ENCODE results near the gene KIF26B. TPM values are rescaled to one million over a fixed set of nuclear protein-coding genes. Genes with fewer than 3 reads are reported as not detected.

Gene KIF26B
- total and polyA plus RNA-seq, 2 of the 4 experiments (the other 2 are of a cell fraction): 0.53 to 0.54 TPM

GRCh38 chr1:245609354-245610150, 454.8 kb downstream of the KIF26B start:
- BruUV-seq (replicated peaks): no TSS peak
- POLR2A ChIA-PET (ENCODE audit: unreplicated experiment): no interaction called here
- no peak for TF ChIP-seq CEBPB (IDR thresholded peaks at IDR 0.05; ENCODE audit: low read depth, low read length)
- TF ChIP-seq SMC3 (IDR thresholded peaks at IDR 0.05; ENCODE audit: low read depth, low read length): no peak
- no peak for TF ChIP-seq CHD1 (IDR thresholded peaks at IDR 0.05; ENCODE audit: low read depth, low read length)
- TF ChIP-seq FOS (IDR thresholded peaks at IDR 0.05; ENCODE audit: low read depth, low read length): no peak
- TF ChIP-seq RCOR1 (IDR thresholded peaks at IDR 0.05; ENCODE audit: insufficient replicate concordance, low read length): no peak
- TF ChIP-seq ELK1 (IDR thresholded peaks at IDR 0.05; ENCODE audit: borderline replicate concordance, low read depth, low read length): no peak
- no peak for TF ChIP-seq RFX5 (IDR thresholded peaks at IDR 0.05; ENCODE audit: low read depth, low read length)
- no peak for TF ChIP-seq CTCF (conservative IDR thresholded peaks at IDR 0.05; ENCODE audit: low read depth, low read length)
- no peak for TF ChIP-seq BHLHE40 (IDR thresholded peaks at IDR 0.05; ENCODE audit: low read depth, low read length)
- no peak for TF ChIP-seq RAD21 (IDR thresholded peaks at IDR 0.05; ENCODE audit: low read length)
- TF ChIP-seq MAZ (IDR thresholded peaks at IDR 0.05; ENCODE audit: borderline replicate concordance, low read depth, low read length): no peak
- no peak for TF ChIP-seq MXI1 (IDR thresholded peaks at IDR 0.05; ENCODE audit: borderline replicate concordance, low read depth, low read length)
- no peak for TF ChIP-seq MAFK (IDR thresholded peaks at IDR 0.05; ENCODE audit: low read depth, low read length)
- no peak for TF ChIP-seq POLR2A (IDR thresholded peaks at IDR 0.05; ENCODE audit: low read depth, low read length)
- no peak for TF ChIP-seq USF2 (IDR thresholded peaks at IDR 0.05; ENCODE audit: low read depth, low read length)

More at GRCh38 chr1:245609354-245610150, 454.8 kb downstream of the KIF26B start:
- Histone ChIP-seq H4K20me1 (ENCODE audit: insufficient read depth, low read length) (no peaks in the 10 kb centered on the region), H2AK9ac (replicated peaks; ENCODE audit: low read depth, low read length, poor library complexity) (no peak overlapping the region), H4K8ac (ENCODE audit: low read depth in 2 of 2, low read length in 2 of 2) (no peak overlapping the region), H3K9me3 (ENCODE audit: control insufficient read depth, insufficient read depth, low read length) (no peaks in the 10 kb centered on the region), H4K5ac (ENCODE audit: low read depth, low read length) (no peak overlapping the region), H3K18ac (ENCODE audit: low read depth, low read length) (no peak overlapping the region), H3K14ac (replicated peaks; ENCODE audit: low read depth, low read length) (no peak overlapping the region), H3K4me2 (ENCODE audit: low read depth, low read length) (no peak overlapping the region), H3K4me3 (ENCODE audit: insufficient read depth, low read depth, low read length) (no peak overlapping the region), H2BK120ac (ENCODE audit: low read depth, low read length) (no peak overlapping the region), H2AFZ (replicated peaks; ENCODE audit: low read length, poor library complexity) (no peak overlapping the region), H3K27ac (ENCODE audit: insufficient read depth, low read length) (no peak overlapping the region), H4K91ac (ENCODE audit: insufficient read depth, low read depth, low read length) (no peak overlapping the region), H3K23ac (ENCODE audit: low read depth, low read length) (no peak overlapping the region), H3K79me1 (ENCODE audit: low read depth in 1 of 2, low read length in 2 of 2) (no peaks in the 10 kb centered on the region), H3K36me3 (ENCODE audit: control insufficient read depth, insufficient read depth, low read length) (peaks cover 12% of the 10 kb centered on the region; the same call in 1 of the 2 replicates), H2AK5ac (ENCODE audit: low read depth, low read length) (no peak overlapping the region), H3K27me3 (ENCODE audit: control insufficient read depth, insufficient read depth, low read length) (no peaks in the 10 kb centered on the region), H3K9ac (ENCODE audit: low read depth, low read length) (no peak overlapping the region), H2BK5ac (ENCODE audit: low read depth, low read length, poor library complexity, severe bottlenecking) (no peak overlapping the region), H3K9me1 (ENCODE audit: insufficient read depth, low read length) (no peaks in the 10 kb centered on the region; the same call in 1 of the 2 replicates), H2BK15ac (ENCODE audit: low read depth, low read length) (no peak overlapping the region), H3K56ac (ENCODE audit: extremely low read depth, insufficient read depth, low read length) (no peak overlapping the region), H3K4ac (ENCODE audit: low read depth, low read length) (no peak overlapping the region; the same call in 1 of the 2 replicates), H3K4me1 (ENCODE audit: control insufficient read depth, insufficient read depth, low read length) (peaks cover 18% of the 10 kb centered on the region), H2BK20ac (ENCODE audit: low read depth, low read length) (no peak overlapping the region)
- dilution Hi-C loops (cut with HindIII; ENCODE audit: low sequenced_read_pairs, unreplicated experiment) (no loop called here), intact Hi-C loops (cut with micrococcal nuclease) (no loop called here), in situ Hi-C loops (cut with MboI; ENCODE audit: low sequenced_read_pairs) (no loop called here)
- CTCF ChIA-PET: interaction anchor here (0.6 kb wide), 1 partner anchor 18 kb away, joined by 4 read pairs; no protein-coding TSS in a partner anchor
- ATAC-seq (ENCODE audit: low read depth) (peak; percentile 50), DNase-seq (no peak)
- 72% methylated on average over 7 of the region's 25 CpGs; no CpG with 5 or more reads in 1 of the 2 experiments for WGBS, 2 experiments (ENCODE audit: extremely low coverage in 2 of 2, insufficient read length in 1 of 2)

All from IMR-90 (cell line).